ENCODE data around the gene SPECC1L.
A peak's percentile ranks its signal among the peaks of the same experiment; 100 is the strongest.

Gene SPECC1L

DNA sequence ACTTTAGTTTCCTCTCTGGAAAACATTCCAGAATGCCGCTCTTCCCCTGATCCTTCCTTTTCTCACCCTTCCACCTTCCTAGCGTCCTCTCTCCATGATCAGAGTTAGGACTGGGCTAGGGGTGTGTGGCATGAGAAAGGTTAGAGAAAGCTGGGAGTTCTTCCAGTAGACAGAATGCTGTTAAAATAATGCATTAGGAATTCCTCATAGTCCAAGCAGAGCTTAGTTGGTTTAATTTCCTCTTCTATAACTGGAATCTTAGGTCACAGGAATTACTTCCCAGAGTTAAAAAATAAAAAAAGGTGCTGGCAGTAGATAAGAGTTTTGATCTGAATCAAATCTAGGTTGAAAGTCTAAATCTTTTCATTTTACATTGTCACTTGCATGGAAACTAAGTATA is 119.5 kb downstream of the SPECC1L start:
- no peaks in the 10 kb centered on the region; the same call in 1 of the 2 replicates for H3K79me2 ChIP-seq (ENCODE audit: insufficient read depth, low read length)
- no peaks in the 10 kb centered on the region for H3F3A ChIP-seq (ENCODE audit: low read depth)
- H3K9me2 ChIP-seq (replicated peaks; ENCODE audit: low read depth, low read length), result no peaks in the 10 kb centered on the region
- H2AFZ ChIP-seq (ENCODE audit: low read length), result no peak overlapping the region
- H3K4me3 ChIP-seq (ENCODE audit: low read length, poor library complexity, severe bottlenecking), result no peak overlapping the region
- no peaks in the 10 kb centered on the region for H4K20me1 ChIP-seq (ENCODE audit: insufficient read depth, low read length, poor library complexity, severe bottlenecking)
- H3K9me3 ChIP-seq (ENCODE audit: insufficient read depth, low read depth, low read length), result no peaks in the 10 kb centered on the region
- H3K36me3 ChIP-seq (ENCODE audit: insufficient read depth, low read length), result peaks cover 3% of the 10 kb centered on the region; the same call in 1 of the 2 replicates
- no peak overlapping the region for H3K4me2 ChIP-seq (ENCODE audit: low read depth, low read length, poor library complexity, severe bottlenecking)
- TF ChIP-seq CTCF (conservative IDR thresholded peaks at IDR 0.05; ENCODE audit: low read length) (no peak), EZH2phosphoT487 (IDR thresholded peaks at IDR 0.05; ENCODE audit: borderline replicate concordance) (no peak)
- no peak overlapping the region for H3K9ac ChIP-seq (ENCODE audit: low read depth, low read length, poor library complexity, severe bottlenecking)
- H3K27me3 ChIP-seq (ENCODE audit: insufficient read depth, low read length, poor library complexity, severe bottlenecking), result no peaks in the 10 kb centered on the region
- peaks cover 43% of the 10 kb centered on the region for H3K4me1 ChIP-seq (ENCODE audit: insufficient read depth, low read length, poor library complexity, severe bottlenecking)

DNA sequence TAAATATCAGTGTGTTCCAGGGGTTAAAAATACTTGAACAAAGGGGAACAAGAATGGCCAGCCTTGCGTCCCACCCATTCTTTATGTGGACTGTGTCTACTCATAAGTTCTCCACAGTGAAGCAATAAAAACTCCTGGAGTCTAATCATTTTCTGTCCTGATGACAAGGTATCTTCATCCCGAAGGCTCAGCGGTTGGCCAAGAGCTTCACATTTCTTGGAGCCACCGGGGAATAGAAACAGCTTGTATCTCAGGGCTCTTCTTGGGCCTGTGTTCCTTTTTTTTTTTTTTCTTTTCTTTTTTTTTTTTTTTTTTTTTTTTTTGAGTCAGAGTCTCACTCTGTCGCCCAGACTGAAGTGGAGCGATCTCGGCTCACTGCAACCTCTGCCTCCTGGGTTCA is 119.9 kb downstream of the SPECC1L start:
- no peaks in the 10 kb centered on the region for H3F3A ChIP-seq (ENCODE audit: low read depth)

GRCh38 chr22:24391836-24392217 is 121.2 kb downstream of the SPECC1L start:
- TF ChIP-seq EZH2phosphoT487 (IDR thresholded peaks at IDR 0.05; ENCODE audit: borderline replicate concordance) (no peak), CTCF (conservative IDR thresholded peaks at IDR 0.05; ENCODE audit: low read length) (no peak)
- Histone ChIP-seq H3K36me3 (ENCODE audit: insufficient read depth, low read length) (peaks cover 17% of the 10 kb centered on the region; the same call in 1 of the 2 replicates), H3K4me2 (ENCODE audit: low read depth, low read length, poor library complexity, severe bottlenecking) (peak overlapping the region; percentile 18), H3K9ac (ENCODE audit: low read depth, low read length, poor library complexity, severe bottlenecking) (peak overlapping the region; percentile 33), H3K9me3 (ENCODE audit: insufficient read depth, low read depth, low read length) (no peaks in the 10 kb centered on the region), H3K4me1 (ENCODE audit: insufficient read depth, low read length, poor library complexity, severe bottlenecking) (peaks cover 45% of the 10 kb centered on the region), H3K79me2 (ENCODE audit: insufficient read depth, low read length) (no peaks in the 10 kb centered on the region; the same call in 1 of the 2 replicates), H2AFZ (ENCODE audit: low read length) (no peak overlapping the region), H3K9me2 (replicated peaks; ENCODE audit: low read depth, low read length) (no peaks in the 10 kb centered on the region), H4K20me1 (ENCODE audit: insufficient read depth, low read length, poor library complexity, severe bottlenecking) (no peaks in the 10 kb centered on the region), H3K27me3 (ENCODE audit: insufficient read depth, low read length, poor library complexity, severe bottlenecking) (no peaks in the 10 kb centered on the region), H3F3A (ENCODE audit: low read depth) (no peaks in the 10 kb centered on the region), H3K4me3 (ENCODE audit: low read length, poor library complexity, severe bottlenecking) (no peak overlapping the region)

More for the DNA sequence above, 119.9 kb downstream of the SPECC1L start:
- H3K4me2 ChIP-seq (ENCODE audit: low read depth, low read length, poor library complexity, severe bottlenecking), result no peak overlapping the region
- no peak for TF ChIP-seq EZH2phosphoT487 (IDR thresholded peaks at IDR 0.05; ENCODE audit: borderline replicate concordance)
- H3K36me3 ChIP-seq (ENCODE audit: insufficient read depth, low read length), result peaks cover 5% of the 10 kb centered on the region; the same call in 1 of the 2 replicates
- H2AFZ ChIP-seq (ENCODE audit: low read length), result no peak overlapping the region
- H3K9me2 ChIP-seq (replicated peaks; ENCODE audit: low read depth, low read length), result no peaks in the 10 kb centered on the region
- H3K9ac ChIP-seq (ENCODE audit: low read depth, low read length, poor library complexity, severe bottlenecking), result no peak overlapping the region
- peaks cover 43% of the 10 kb centered on the region for H3K4me1 ChIP-seq (ENCODE audit: insufficient read depth, low read length, poor library complexity, severe bottlenecking)
- no peaks in the 10 kb centered on the region for H3K9me3 ChIP-seq (ENCODE audit: insufficient read depth, low read depth, low read length)
- H3K4me3 ChIP-seq (ENCODE audit: low read length, poor library complexity, severe bottlenecking), result no peak overlapping the region
- no peaks in the 10 kb centered on the region; the same call in 1 of the 2 replicates for H3K79me2 ChIP-seq (ENCODE audit: insufficient read depth, low read length)
- H4K20me1 ChIP-seq (ENCODE audit: insufficient read depth, low read length, poor library complexity, severe bottlenecking), result no peaks in the 10 kb centered on the region
- H3K27me3 ChIP-seq (ENCODE audit: insufficient read depth, low read length, poor library complexity, severe bottlenecking), result no peaks in the 10 kb centered on the region

Data from Loucy (cell line).